Natural killer cell treated with Interleukin-12 subunit alpha and Interleukin-12 subunit beta and Interleukin-15 and Interleukin-18, amount 100 ng/mL, for 72 hours (primary cell): ENCODE measurements around the gene PTPN9. TPM values are rescaled to one million over a fixed set of nuclear protein-coding genes. Genes with fewer than 3 reads are reported as not detected.
"Not testable (repeated sequence)": the region's sequence is repeated elsewhere in the genome, so short reads cannot be mapped to it uniquely, and the experiment has no call there.

Source experiments
- ATAC-seq, 2 donors: fragments of 150-1000 bp; cut with Tn5 transposase in 1 of 2; sonication (Bioruptor Pico), chemical (Tn5 transposase) in 1 of 2; 2 replicates each; pipeline ENCODE4 v1.10.0; 2021
- DNase-seq: peaks from one replicate; pipeline ENCODE4 v3.0.0; 2022; ENCODE audit warnings: low spot score
- H3K27ac Mint-ChIP-seq, 2 donors: 1 replicate in 1 of 2; 2 replicates in 1 of 2; pipeline ENCODE4 v1.8.0; 2022; ENCODE audit warnings: mixed read lengths in 2 of 2, mild to moderate bottlenecking in 1 of 2, moderate library complexity in 1 of 2
- H3K27me3 Mint-ChIP-seq, 2 donors: 1 replicate in 1 of 2; 2 replicates in 1 of 2; pipeline ENCODE4 v1.8.0; 2022; ENCODE audit warnings: mixed read lengths in 2 of 2
- H3K36me3 Mint-ChIP-seq: one replicate; pipeline ENCODE4 v1.8.0; 2022; ENCODE audit warnings: mixed read lengths
- H3K4me1 Mint-ChIP-seq, 2 donors: 1 replicate in 1 of 2; 2 replicates in 1 of 2; pipeline ENCODE4 v1.8.0; 2022; ENCODE audit warnings: low read depth in 2 of 2, mixed read lengths in 2 of 2, mild to moderate bottlenecking in 1 of 2
- H3K4me3 Mint-ChIP-seq: one replicate; pipeline ENCODE4 v1.8.0; 2022; ENCODE audit warnings: mixed read lengths
- H3K9me3 Mint-ChIP-seq: 2 replicates; pipeline ENCODE4 v1.8.0; 2022; ENCODE audit warnings: mixed read lengths
- total RNA-seq, 2 donors: library from RNA; stranded (reverse); gene quantifications; one replicate each; pipeline ENCODE4 v1.2.3, GENCODE V29; 2022

Gene PTPN9
- total RNA-seq, 2 donors from 2014 or later = 30.0 to 34.2 TPM

DNA sequence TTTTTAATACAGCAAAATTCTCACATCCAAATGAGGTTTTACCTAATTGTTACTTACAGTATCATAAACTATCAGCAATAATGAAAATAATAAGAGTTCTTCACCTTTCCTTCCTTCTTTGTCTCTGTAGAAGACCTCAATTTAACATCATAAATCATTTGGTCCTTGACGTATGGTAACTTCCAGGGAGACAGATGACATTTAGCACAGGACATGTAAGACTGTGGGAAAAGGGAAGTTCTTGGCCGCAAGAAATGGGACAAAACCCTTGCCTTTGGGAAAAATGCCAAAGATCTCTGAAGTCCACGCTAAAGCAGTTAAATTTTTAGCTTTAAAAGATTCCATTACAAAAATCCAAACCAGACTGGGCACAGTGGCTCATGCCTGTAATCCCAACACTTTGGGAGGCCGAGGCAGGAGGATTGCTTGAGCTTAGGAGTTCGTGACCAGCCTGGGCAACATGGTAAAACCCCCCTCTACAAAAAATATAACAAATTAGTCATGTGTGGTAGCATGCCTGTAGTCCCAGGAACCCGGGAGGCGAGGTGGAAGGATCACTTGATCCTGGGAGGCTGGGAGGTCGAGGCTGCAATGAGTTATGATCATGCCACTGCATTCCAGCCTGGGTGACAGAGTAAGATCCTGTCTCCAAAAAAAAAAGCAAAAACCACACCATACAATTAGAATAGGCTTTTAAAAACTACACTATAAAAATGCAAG, 8.8 kb downstream of the PTPN9 start:
- no peak overlapping the region for H3K4me3 Mint-ChIP-seq

DNA sequence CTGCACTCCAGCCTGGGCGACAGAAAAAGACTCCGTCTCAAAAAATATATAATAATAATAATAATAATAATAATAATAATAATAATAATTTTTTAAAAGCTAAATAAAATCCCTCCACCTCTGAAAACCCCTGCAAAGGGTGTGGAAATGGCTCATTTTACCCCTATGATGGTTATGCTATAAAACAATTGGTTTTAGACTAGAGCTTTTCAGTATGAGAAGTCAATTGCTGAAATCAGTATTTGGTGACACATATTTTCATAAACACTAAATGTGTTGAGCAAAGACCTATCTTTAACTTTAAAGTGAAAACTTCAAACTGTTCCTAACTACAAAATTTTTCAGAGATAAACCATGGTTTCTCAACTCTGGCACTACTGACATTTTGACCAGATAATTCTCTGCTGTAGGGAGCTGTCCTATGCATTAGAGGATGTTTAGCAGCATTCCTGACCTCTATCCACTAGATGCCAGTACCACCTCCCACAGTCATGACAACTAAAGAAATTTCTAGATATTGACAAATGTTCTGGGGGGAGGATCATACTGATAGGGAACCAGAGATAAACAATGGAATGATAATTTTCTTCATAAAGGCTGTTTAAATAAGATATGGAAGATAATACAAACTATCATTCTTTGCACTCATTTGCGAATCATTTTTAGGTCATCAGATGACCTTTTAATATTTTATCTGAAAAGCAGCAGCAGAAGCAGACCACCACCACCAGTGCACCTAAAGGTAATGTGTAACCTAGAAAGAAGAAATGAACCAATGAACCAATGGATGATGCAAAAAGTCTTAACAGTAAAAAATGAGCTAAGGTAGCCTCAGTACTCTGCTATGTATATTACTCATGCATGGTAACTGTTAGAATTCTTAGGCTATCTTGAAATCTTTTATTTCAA, 13.8 kb downstream of the PTPN9 start:
- no peak for ATAC-seq
- no peak overlapping the region for H3K4me3 Mint-ChIP-seq

More for the DNA sequence above, 8.8 kb downstream of the PTPN9 start:
- H3K4me1 Mint-ChIP-seq = peaks cover 19 to 28% of the 10 kb centered on the region in 2 donors
- ATAC-seq = no peak
- no peaks in the 10 kb centered on the region for H3K9me3 Mint-ChIP-seq
- no peaks in the 10 kb centered on the region for H3K36me3 Mint-ChIP-seq
- DNase-seq = no peak
- no peaks in the 10 kb centered on the region for H3K27me3 Mint-ChIP-seq
- H3K27ac Mint-ChIP-seq = no peak overlapping the region

DNA sequence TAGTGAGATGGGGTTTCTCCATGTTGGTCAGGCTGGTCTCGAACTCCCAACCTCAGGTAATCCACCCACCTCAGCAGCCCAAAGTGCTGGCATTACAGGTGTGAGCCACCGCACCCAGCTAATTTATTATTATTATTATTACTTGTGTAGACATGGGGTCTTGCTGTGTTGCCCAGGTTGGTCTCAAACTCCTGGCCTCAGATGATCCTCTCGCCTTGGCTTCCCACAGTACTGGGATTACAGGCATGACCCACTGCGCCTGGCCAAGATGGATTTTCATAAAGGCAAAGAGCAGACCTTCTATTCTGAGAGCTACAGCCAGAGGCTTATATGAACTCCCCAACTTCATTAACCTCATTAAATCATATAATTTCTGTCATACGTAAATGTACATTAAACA, 17.2 kb downstream of the PTPN9 start:
- Mint-ChIP-seq H3K27ac (no peak overlapping the region), H3K27me3 (no peaks in the 10 kb centered on the region), H3K9me3 (no peaks in the 10 kb centered on the region), H3K4me3 (no peak overlapping the region), H3K36me3 (no peaks in the 10 kb centered on the region), H3K4me1 (peaks cover 4 to 5% of the 10 kb centered on the region in 2 donors)
- no peak for ATAC-seq
- no peak for DNase-seq

More for the DNA sequence above, 13.8 kb downstream of the PTPN9 start:
- peak overlapping the region in 1 of 2 donors; percentile 43 for H3K27ac Mint-ChIP-seq
- H3K4me1 Mint-ChIP-seq = peaks cover 7 to 9% of the 10 kb centered on the region in 2 donors
- no peaks in the 10 kb centered on the region for H3K27me3 Mint-ChIP-seq
- DNase-seq = no peak
- H3K36me3 Mint-ChIP-seq = no peaks in the 10 kb centered on the region
- H3K9me3 Mint-ChIP-seq = no peaks in the 10 kb centered on the region

DNA sequence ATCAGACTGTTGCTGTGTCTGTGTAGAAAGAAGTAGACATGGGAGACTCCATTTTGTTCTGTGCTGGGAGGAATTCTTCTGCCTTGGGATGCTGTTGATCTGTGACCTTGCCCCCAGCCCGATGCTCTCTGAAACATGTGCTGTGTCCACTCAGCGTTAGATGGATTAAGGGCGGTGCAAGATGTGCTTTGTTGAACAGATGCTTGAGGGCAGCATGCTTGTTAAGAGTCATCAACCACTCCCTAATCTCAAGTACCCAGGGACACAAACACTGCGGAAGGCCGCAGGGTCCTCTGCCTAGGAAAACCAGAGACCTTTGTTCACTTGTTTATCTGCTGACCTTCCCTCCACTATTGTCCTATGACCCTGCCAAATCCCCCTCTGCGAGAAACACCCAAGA, 19.8 kb downstream of the PTPN9 start:
- H3K9me3 Mint-ChIP-seq, ATAC-seq, H3K36me3 Mint-ChIP-seq, H3K27me3 Mint-ChIP-seq, DNase-seq, H3K4me1 Mint-ChIP-seq, H3K4me3 Mint-ChIP-seq: not testable (repeated sequence)
- H3K27ac Mint-ChIP-seq = peak overlapping the region in 1 of 2 donors; percentile 58

DNA sequence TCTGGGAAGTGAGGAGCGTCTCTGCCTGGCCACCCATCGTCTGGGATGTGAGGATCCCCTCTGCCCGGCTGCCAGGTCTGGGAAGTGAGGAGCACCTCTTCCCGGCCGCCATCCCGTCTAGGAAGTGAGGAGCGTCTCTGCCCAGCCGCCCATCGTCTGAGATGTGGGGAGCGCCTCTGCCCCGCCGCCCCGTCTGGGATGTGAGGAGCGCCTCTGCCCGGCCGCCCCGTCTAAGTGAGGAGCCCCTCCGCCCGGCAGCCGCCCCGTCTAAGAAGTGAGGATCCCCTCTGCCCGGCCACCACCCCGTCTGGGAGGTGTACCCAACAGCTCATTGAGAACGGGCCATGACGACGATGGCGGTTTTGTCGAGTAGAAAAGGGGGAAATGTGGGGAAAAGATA, 20.2 kb downstream of the PTPN9 start:
- not testable (repeated sequence) for H3K9me3 Mint-ChIP-seq, ATAC-seq

DNA sequence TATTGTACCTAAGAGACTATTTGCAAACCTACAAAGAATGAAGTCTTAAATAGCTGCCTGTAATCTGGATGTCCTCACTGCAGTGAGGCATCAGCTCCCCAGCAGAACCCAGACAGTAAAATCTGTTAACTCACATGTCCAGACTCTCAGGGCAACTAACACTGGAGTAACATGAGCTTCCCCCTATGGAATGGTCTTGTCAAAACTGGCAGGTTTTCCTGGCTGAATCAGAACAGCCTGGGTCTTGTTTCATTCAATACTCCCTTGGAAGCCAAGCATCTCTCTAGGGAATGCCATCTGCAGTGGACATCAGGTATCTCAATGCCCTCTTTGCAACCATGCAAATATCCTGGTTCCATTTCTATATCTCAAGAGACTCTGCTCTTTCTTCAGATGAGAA, 24.4 kb downstream of the PTPN9 start:
- no peak for ATAC-seq
- DNase-seq = no peak
- no peaks in the 10 kb centered on the region for H3K9me3 Mint-ChIP-seq
- H3K4me3 Mint-ChIP-seq = no peak overlapping the region
- H3K36me3 Mint-ChIP-seq = no peaks in the 10 kb centered on the region
- H3K4me1 Mint-ChIP-seq = peaks cover 8 to 11% of the 10 kb centered on the region in 2 donors
- H3K27ac Mint-ChIP-seq = no peak overlapping the region
- H3K27me3 Mint-ChIP-seq = no peaks in the 10 kb centered on the region

More for the DNA sequence above, 20.2 kb downstream of the PTPN9 start:
- H3K4me1 Mint-ChIP-seq, H3K27ac Mint-ChIP-seq, H3K4me3 Mint-ChIP-seq, H3K27me3 Mint-ChIP-seq, DNase-seq, H3K36me3 Mint-ChIP-seq: not testable (repeated sequence)

DNA sequence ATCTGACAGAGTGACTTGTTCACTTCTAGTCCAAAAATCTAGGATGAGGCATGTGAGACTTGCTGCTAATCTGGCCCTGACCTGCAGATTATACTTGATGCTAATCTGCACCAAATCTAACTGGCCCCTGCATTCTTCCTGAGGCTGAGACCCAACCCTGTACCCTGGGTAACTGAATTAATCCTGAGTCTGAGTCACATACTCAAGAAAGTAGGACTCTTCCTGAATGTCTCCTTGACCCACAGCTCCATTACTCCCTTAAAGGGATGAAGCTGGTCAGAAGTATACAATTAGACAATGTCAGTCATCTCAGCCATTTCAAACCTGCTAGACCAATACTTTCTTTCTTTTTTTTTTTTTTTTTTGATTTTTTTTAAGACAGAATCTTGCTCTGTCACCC, 25.5 kb downstream of the PTPN9 start:
- DNase-seq (no peak), ATAC-seq (no peak)
- no peaks in the 10 kb centered on the region for H3K9me3 Mint-ChIP-seq
- H3K27me3 Mint-ChIP-seq = no peaks in the 10 kb centered on the region
- no peak overlapping the region for H3K4me3 Mint-ChIP-seq
- H3K4me1 Mint-ChIP-seq = peaks cover 11% of the 10 kb centered on the region in 2 donors
- H3K36me3 Mint-ChIP-seq = no peaks in the 10 kb centered on the region
- H3K27ac Mint-ChIP-seq = no peak overlapping the region

DNA sequence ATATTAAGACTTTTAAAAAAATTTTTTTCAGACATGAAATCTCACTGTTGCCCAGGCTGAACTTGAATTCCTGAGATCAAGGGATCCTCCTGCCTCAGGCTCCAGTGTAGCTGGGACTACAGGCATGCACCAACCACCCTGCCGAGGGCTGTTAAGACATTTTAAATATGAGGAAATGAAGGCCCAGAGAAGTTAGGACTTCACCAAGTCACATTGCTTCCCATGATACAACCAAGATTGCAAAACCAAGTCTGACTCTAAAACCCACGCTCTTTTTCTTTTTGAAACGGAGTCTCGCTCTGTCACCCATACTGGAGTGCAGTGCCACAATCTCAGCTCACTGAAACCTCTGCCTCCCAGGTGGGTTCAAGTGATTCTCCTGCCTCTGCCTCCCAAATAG, 28.0 kb downstream of the PTPN9 start:
- H3K4me1 Mint-ChIP-seq = peaks cover 6 to 12% of the 10 kb centered on the region in 2 donors
- H3K4me3 Mint-ChIP-seq = no peak overlapping the region
- H3K9me3 Mint-ChIP-seq = no peaks in the 10 kb centered on the region
- DNase-seq (no peak), ATAC-seq (no peak)
- H3K27ac Mint-ChIP-seq = no peak overlapping the region
- no peaks in the 10 kb centered on the region for H3K27me3 Mint-ChIP-seq
- no peaks in the 10 kb centered on the region for H3K36me3 Mint-ChIP-seq

DNA sequence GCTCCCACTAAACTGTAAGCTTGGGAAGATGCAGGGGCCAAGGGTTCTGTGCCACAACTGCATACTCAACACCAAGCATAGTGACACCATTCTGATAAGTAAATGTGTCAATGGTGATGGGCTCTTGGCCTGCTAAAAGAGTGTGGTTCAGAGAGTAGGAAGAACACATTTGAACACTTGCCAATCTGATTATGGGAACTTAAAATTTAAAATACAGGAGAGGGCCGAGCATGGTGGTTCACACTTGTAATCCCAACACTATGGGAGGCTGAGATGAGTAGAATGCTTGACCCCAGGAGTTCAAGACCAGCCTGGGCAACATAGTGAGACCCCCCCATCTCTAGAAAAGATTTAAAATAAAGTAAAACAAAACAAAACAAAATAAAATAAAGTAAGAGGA, 34.1 kb downstream of the PTPN9 start:
- Mint-ChIP-seq H3K27me3 (no peaks in the 10 kb centered on the region), H3K4me1 (peaks cover 20 to 33% of the 10 kb centered on the region in 2 donors), H3K9me3 (no peaks in the 10 kb centered on the region), H3K27ac (no peak overlapping the region), H3K36me3 (peaks cover 4% of the 10 kb centered on the region), H3K4me3 (no peak overlapping the region)
- ATAC-seq (no peak), DNase-seq (no peak)

DNA sequence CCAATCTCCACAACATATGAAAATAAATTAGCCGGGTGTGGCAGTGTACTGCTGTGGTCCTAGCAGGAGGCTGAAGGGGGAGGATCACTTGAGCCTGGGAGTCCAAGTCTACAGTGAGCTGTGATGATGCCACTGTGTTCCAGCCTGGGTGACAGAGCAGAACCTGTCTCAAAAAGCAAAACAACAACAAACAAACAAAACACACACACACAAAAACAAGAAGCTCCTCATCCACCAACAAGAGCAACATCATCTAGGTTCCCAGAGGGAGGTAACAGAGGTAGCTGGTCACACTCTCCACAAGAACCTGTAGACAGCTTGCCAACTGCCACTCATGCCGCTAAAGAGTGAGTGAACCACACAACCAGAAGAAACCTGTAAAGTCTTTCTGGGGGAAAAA, 34.8 kb downstream of the PTPN9 start:
- Mint-ChIP-seq H3K9me3 (no peaks in the 10 kb centered on the region), H3K4me3 (no peak overlapping the region), H3K4me1 (peaks cover 20 to 31% of the 10 kb centered on the region in 2 donors), H3K36me3 (peaks cover 4% of the 10 kb centered on the region), H3K27me3 (no peaks in the 10 kb centered on the region), H3K27ac (no peak overlapping the region)
- DNase-seq = no peak
- no peak for ATAC-seq

DNA sequence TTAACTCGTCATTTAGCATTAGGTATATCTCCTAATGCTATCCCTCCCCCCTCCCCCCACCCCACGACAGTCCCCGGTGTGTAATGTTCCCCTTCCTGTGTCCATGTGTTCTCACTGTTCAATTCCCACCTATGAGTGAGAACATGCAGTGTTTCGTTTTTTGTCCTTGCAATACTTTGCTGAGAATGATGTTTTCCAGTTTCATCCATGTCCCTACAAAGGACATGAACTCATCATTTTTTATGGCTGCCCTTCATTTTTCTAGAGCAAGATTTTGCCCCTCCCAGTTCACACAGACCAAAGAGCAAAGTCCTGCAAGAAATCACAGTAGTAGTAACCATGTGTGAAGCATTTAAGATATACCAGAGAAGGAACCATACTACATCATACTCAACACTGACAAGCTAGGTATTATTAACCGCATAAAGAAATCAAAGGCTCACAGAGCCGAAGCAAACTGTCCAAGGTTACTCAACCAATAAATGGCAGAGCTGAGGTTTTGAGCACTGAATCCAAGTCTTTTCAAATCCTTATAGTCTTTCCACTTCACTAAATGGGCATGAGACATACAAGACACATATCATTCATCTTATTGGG, 36.1 kb downstream of the PTPN9 start:
- not testable (repeated sequence) for H3K4me3 Mint-ChIP-seq, DNase-seq, H3K36me3 Mint-ChIP-seq, ATAC-seq, H3K27ac Mint-ChIP-seq, H3K9me3 Mint-ChIP-seq, H3K27me3 Mint-ChIP-seq
- peaks cover 20 to 29% of the 10 kb centered on the region in 2 donors for H3K4me1 Mint-ChIP-seq

DNA sequence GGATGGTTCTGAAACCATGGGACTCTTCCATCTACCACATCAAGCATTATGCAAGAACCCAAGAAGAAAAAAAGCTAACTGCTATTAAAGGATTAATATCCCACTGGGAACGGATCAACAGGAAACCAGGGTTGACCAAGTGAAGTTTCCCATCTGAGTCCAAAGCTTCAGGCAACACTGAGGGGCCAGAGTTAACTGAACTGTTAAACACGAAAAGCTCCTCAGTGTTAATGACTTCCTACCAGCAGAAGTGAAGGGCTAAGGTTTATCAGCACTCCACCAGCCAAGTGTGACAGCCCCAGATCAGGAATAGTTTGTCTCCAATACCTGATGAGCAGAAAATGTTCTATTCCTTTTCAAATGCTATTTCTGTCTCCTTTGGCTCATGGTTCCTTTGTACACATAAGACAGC, 36.7 kb downstream of the PTPN9 start:
- DNase-seq (no peak), ATAC-seq (no peak)
- H3K9me3 Mint-ChIP-seq = no peaks in the 10 kb centered on the region
- no peak overlapping the region for H3K27ac Mint-ChIP-seq
- peaks cover 20 to 29% of the 10 kb centered on the region in 2 donors for H3K4me1 Mint-ChIP-seq
- no peak overlapping the region for H3K4me3 Mint-ChIP-seq
- H3K36me3 Mint-ChIP-seq = peaks cover 4% of the 10 kb centered on the region
- H3K27me3 Mint-ChIP-seq = no peaks in the 10 kb centered on the region

DNA sequence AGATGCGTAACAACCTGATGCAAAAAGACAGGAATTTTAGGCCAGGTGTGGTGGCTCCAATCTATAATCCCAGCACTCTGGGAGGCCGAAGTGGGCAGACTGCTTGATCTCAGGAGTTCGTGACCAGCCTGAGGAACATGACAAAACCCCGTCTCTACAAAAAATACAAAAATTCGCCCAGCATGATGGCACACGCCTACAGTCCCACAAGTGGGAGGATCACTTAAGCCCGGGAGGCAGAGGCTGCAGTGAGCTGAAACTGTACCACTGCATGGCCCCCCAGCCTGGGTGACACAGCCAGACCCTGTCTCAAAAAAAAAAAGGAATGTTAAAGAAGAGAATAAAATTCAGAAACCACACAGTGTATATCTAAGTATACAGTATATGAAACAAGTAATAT, 40.7 kb downstream of the PTPN9 start:
- ATAC-seq (no peak), DNase-seq (no peak)
- no peaks in the 10 kb centered on the region for H3K27me3 Mint-ChIP-seq
- no peak overlapping the region for H3K4me3 Mint-ChIP-seq
- H3K9me3 Mint-ChIP-seq = no peaks in the 10 kb centered on the region
- peaks cover 5% of the 10 kb centered on the region for H3K36me3 Mint-ChIP-seq
- peaks cover 13 to 17% of the 10 kb centered on the region in 2 donors for H3K4me1 Mint-ChIP-seq
- peak overlapping the region in 1 of 2 donors; percentile 72 for H3K27ac Mint-ChIP-seq

DNA sequence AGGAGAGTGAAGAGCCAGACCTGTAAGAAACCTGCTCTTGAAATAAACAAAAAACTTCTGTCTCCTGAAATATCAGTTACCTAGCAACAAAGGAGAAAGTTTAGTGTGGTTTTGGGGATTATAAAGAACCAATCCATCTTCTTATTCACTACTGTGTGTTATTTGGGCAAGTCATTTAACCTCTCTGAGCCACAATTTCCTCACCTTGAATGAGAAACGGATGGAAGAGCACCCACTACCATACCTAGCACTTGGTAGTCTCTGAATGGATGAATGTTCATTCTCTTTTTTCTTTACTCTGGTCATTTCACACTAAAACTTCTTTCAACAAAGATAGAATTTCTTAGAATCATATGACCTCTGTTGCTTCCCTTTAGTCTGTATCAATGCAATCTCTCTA, 45.2 kb downstream of the PTPN9 start:
- no peak for DNase-seq
- H3K27me3 Mint-ChIP-seq = no peaks in the 10 kb centered on the region
- no peak for ATAC-seq
- H3K4me1 Mint-ChIP-seq = peaks cover 11 to 17% of the 10 kb centered on the region in 2 donors
- peak overlapping the region in 1 of 2 donors; percentile 45 for H3K27ac Mint-ChIP-seq
- no peak overlapping the region for H3K4me3 Mint-ChIP-seq
- peaks cover 5% of the 10 kb centered on the region for H3K36me3 Mint-ChIP-seq
- H3K9me3 Mint-ChIP-seq = no peaks in the 10 kb centered on the region
